ENCODE results near the gene SOX14.

Gene SOX14

GRCh38 chr3:137764563-137765309, 621 bp downstream of the SOX14 start:
- H3F3A ChIP-seq (ENCODE audit: control insufficient read depth, insufficient read depth), result no peaks in the 10 kb centered on the region
- H4K20me1 ChIP-seq (ENCODE audit: control insufficient read depth, insufficient read depth, low read depth, low read length), result no peaks in the 10 kb centered on the region
- H3K27me3 ChIP-seq (ENCODE audit: control insufficient read depth, low read length), result peaks cover 8% of the 10 kb centered on the region; the same call in 1 of the 2 replicates
- H3K79me2 ChIP-seq (ENCODE audit: control insufficient read depth, low read length), result no peaks in the 10 kb centered on the region
- H3K4me1 ChIP-seq (ENCODE audit: control insufficient read depth, low read length), result no peaks in the 10 kb centered on the region
- H3K27ac ChIP-seq (ENCODE audit: low read depth, low read length), result no peak overlapping the region
- H3K9me2 ChIP-seq (replicated peaks; ENCODE audit: control insufficient read depth, low read length), result no peaks in the 10 kb centered on the region
- no peaks in the 10 kb centered on the region for H3K9me3 ChIP-seq (ENCODE audit: control insufficient read depth, insufficient read depth, low read length)
- H3K36me3 ChIP-seq (ENCODE audit: control insufficient read depth, low read length), result no peaks in the 10 kb centered on the region
- TF ChIP-seq, protein P1, sequence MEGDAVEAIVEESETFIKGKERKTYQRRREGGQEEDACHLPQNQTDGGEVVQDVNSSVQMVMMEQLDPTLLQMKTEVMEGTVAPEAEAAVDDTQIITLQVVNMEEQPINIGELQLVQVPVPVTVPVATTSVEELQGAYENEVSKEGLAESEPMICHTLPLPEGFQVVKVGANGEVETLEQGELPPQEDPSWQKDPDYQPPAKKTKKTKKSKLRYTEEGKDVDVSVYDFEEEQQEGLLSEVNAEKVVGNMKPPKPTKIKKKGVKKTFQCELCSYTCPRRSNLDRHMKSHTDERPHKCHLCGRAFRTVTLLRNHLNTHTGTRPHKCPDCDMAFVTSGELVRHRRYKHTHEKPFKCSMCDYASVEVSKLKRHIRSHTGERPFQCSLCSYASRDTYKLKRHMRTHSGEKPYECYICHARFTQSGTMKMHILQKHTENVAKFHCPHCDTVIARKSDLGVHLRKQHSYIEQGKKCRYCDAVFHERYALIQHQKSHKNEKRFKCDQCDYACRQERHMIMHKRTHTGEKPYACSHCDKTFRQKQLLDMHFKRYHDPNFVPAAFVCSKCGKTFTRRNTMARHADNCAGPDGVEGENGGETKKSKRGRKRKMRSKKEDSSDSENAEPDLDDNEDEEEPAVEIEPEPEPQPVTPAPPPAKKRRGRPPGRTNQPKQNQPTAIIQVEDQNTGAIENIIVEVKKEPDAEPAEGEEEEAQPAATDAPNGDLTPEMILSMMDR (IDR thresholded peaks at IDR 0.05; ENCODE audit: low read depth, low read length, poor library complexity, severe bottlenecking), result no peak
- TF ChIP-seq EZH2phosphoT487 (IDR thresholded peaks at IDR 0.05; ENCODE audit: borderline replicate concordance, low read length), result no peak
- no peak overlapping the region for H3K4me3 ChIP-seq (ENCODE audit: low read length)
- no peak overlapping the region for H3K4me2 ChIP-seq (ENCODE audit: low read length)

GRCh38 chr3:137765310-137766033, 1.4 kb downstream of the SOX14 start:
- H4K20me1 ChIP-seq (ENCODE audit: control insufficient read depth, insufficient read depth, low read depth, low read length), result no peaks in the 10 kb centered on the region
- no peaks in the 10 kb centered on the region for H3K4me1 ChIP-seq (ENCODE audit: control insufficient read depth, low read length)
- H3K27ac ChIP-seq (ENCODE audit: low read depth, low read length), result no peak overlapping the region
- peaks cover 8% of the 10 kb centered on the region; the same call in 1 of the 2 replicates for H3K27me3 ChIP-seq (ENCODE audit: control insufficient read depth, low read length)
- no peak overlapping the region for H3K4me3 ChIP-seq (ENCODE audit: low read length)
- H3K36me3 ChIP-seq (ENCODE audit: control insufficient read depth, low read length), result no peaks in the 10 kb centered on the region
- H3K4me2 ChIP-seq (ENCODE audit: low read length), result no peak overlapping the region
- no peaks in the 10 kb centered on the region for H3F3A ChIP-seq (ENCODE audit: control insufficient read depth, insufficient read depth)
- TF ChIP-seq, protein P1 (IDR thresholded peaks at IDR 0.05; ENCODE audit: low read depth, low read length, poor library complexity, severe bottlenecking), result no peak
- TF ChIP-seq EZH2phosphoT487 (IDR thresholded peaks at IDR 0.05; ENCODE audit: borderline replicate concordance, low read length), result no peak
- H3K9me2 ChIP-seq (replicated peaks; ENCODE audit: control insufficient read depth, low read length), result no peaks in the 10 kb centered on the region
- H3K9me3 ChIP-seq (ENCODE audit: control insufficient read depth, insufficient read depth, low read length), result no peaks in the 10 kb centered on the region
- no peaks in the 10 kb centered on the region for H3K79me2 ChIP-seq (ENCODE audit: control insufficient read depth, low read length)

DNA sequence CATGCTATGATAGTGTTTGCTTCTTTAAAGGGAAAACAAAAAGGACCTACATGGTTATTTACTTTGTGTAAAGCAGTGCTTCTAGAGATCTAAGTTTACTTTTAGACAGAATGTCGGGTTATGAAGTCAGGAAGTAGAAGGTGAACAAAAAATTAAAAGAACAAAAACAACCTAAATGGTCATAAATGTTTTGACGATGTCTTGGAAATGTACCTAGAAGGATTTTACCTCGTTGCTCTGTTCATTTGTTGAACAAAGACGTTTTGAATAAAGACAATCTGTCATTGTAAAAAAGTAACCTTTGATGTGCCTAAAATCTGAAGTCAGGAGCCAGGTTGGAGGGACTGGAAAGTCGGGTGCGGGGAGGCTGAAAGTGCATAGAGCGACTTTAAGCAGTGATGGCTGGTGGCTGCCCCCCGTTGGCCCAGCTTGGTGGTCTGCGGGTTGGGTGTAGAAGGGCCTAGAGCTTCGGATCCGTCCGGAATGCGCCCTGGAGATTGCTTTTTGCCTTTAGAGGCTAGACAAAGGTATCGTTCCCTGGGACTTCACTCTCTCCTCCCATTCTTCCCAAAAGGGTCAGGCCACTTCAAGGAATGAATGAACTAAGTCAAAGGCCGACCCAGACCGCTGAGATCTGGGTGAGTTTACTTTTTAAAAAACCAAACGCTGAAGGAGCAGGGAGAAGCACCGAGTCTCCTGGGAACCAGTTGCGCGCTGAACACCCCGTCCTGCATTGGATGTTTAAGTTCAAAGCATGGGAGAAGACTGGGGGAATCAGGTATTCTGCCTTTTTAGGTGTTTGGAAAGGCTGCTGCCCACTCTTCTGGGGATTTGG, 2.1 kb downstream of the SOX14 start:
- H3K4me1 ChIP-seq (ENCODE audit: control insufficient read depth, low read length), result no peaks in the 10 kb centered on the region
- no peak overlapping the region for H3K27ac ChIP-seq (ENCODE audit: low read depth, low read length)
- TF ChIP-seq, protein P1 (IDR thresholded peaks at IDR 0.05; ENCODE audit: low read depth, low read length, poor library complexity, severe bottlenecking), result no peak
- no peak for TF ChIP-seq EZH2phosphoT487 (IDR thresholded peaks at IDR 0.05; ENCODE audit: borderline replicate concordance, low read length)
- H3K79me2 ChIP-seq (ENCODE audit: control insufficient read depth, low read length), result no peaks in the 10 kb centered on the region
- no peaks in the 10 kb centered on the region for H3K36me3 ChIP-seq (ENCODE audit: control insufficient read depth, low read length)
- no peaks in the 10 kb centered on the region for H4K20me1 ChIP-seq (ENCODE audit: control insufficient read depth, insufficient read depth, low read depth, low read length)
- H3K4me2 ChIP-seq (ENCODE audit: low read length), result no peak overlapping the region
- H3K27me3 ChIP-seq (ENCODE audit: control insufficient read depth, low read length), result peaks cover 8% of the 10 kb centered on the region; the same call in 1 of the 2 replicates
- no peaks in the 10 kb centered on the region for H3K9me3 ChIP-seq (ENCODE audit: control insufficient read depth, insufficient read depth, low read length)
- H3K9me2 ChIP-seq (replicated peaks; ENCODE audit: control insufficient read depth, low read length), result no peaks in the 10 kb centered on the region
- no peak overlapping the region for H3K4me3 ChIP-seq (ENCODE audit: low read length)
- H3F3A ChIP-seq (ENCODE audit: control insufficient read depth, insufficient read depth), result no peaks in the 10 kb centered on the region

All from DOHH2 (cell line).